ENCODE measurements around the gene ALB. TPM values are rescaled to one million over a fixed set of nuclear protein-coding genes. Genes with fewer than 3 reads are reported as not detected.

Gene ALB
- total RNA-seq, 1 experiment from 2014 or later: not detected

DNA sequence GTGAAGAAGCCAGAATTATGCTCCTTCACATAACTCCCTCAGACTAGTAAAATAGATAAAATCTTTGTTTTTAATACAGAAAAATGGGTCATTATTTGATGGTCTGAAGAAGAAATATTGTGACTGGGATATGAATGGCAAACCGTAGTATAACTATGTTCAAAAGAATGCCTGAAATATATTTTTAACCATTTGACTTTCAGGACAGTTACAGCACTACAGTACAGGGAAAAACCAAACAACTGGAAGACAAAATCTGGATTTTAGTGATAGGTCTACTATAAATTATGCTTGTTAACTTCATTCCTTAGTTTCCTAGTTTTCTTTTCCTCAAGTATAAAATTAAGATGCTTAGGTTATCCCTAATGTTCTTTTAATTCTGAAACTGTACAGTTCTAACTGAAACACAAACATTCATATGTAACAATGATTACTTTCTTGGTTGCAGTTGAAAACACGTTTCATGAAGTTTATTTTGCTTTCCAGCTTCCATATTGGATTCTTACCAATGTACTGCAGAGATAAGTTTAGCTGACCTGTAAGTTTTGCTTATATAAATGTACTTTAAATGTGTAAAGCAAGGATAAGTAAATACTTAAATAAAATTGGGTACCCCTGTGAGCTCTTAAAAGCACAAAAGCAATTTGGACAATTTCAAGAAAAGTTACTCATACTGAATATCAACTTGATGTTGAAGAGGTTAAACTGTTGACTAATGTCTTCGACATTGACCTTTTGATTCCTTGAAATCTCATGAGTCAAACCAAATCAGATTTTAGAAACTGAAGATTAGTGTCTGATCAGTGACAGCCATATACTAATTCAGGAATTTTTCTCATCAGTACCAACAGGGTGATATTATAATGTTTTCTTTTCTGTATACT is 32.8 kb downstream of the ALB start:
- no TSS peak for BruUV-seq (replicated peaks)
- H3K36me3 Mint-ChIP-seq (ENCODE audit: insufficient read depth, unreplicated experiment): no peaks in the 10 kb centered on the region
- intact Hi-C loops (cut with micrococcal nuclease; ENCODE audit: unreplicated experiment): no loop called here
- TF ChIP-seq, protein P1, sequence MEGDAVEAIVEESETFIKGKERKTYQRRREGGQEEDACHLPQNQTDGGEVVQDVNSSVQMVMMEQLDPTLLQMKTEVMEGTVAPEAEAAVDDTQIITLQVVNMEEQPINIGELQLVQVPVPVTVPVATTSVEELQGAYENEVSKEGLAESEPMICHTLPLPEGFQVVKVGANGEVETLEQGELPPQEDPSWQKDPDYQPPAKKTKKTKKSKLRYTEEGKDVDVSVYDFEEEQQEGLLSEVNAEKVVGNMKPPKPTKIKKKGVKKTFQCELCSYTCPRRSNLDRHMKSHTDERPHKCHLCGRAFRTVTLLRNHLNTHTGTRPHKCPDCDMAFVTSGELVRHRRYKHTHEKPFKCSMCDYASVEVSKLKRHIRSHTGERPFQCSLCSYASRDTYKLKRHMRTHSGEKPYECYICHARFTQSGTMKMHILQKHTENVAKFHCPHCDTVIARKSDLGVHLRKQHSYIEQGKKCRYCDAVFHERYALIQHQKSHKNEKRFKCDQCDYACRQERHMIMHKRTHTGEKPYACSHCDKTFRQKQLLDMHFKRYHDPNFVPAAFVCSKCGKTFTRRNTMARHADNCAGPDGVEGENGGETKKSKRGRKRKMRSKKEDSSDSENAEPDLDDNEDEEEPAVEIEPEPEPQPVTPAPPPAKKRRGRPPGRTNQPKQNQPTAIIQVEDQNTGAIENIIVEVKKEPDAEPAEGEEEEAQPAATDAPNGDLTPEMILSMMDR (IDR thresholded peaks at IDR 0.05; ENCODE audit: unreplicated experiment): no peak
- CTCF ChIA-PET: no interaction called here
- peaks cover 14% of the 10 kb centered on the region for H3K4me1 Mint-ChIP-seq (ENCODE audit: low read depth, unreplicated experiment)
- no peaks in the 10 kb centered on the region for H3K27me3 Mint-ChIP-seq (ENCODE audit: unreplicated experiment)
- no peak overlapping the region for H3K4me3 Mint-ChIP-seq (ENCODE audit: low read depth, unreplicated experiment)
- H3K27ac Mint-ChIP-seq (ENCODE audit: unreplicated experiment): no peak overlapping the region
- no peak for DNase-seq
- H3K9me3 Mint-ChIP-seq (ENCODE audit: low read depth, unreplicated experiment): no peaks in the 10 kb centered on the region

DNA sequence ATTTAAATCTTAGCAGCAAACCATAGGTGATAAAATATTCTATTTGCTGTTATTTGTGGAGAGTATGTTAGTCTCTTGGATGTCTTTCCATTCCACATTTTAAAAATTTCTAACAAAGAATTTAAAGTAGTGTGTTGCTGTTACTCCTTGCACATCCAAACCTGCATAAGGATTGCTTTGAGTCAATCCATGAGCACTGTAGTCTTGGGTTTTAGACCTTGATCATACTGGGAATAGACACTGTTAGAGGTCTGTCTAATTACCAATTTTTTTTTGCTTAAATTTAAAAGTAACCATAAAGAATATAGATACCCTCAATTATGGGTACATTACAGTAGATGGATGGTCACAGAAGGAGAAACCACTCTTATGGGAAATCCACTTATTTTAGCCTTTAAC is 33.5 kb downstream of the ALB start:
- no TSS peak for BruUV-seq (replicated peaks)
- no peak for DNase-seq
- Mint-ChIP-seq H3K9me3 (ENCODE audit: low read depth, unreplicated experiment) (no peaks in the 10 kb centered on the region), H3K36me3 (ENCODE audit: insufficient read depth, unreplicated experiment) (no peaks in the 10 kb centered on the region), H3K4me1 (ENCODE audit: low read depth, unreplicated experiment) (peaks cover 10% of the 10 kb centered on the region), H3K4me3 (ENCODE audit: low read depth, unreplicated experiment) (no peak overlapping the region), H3K27me3 (ENCODE audit: unreplicated experiment) (no peaks in the 10 kb centered on the region), H3K27ac (ENCODE audit: unreplicated experiment) (no peak overlapping the region)
- intact Hi-C loops (cut with micrococcal nuclease; ENCODE audit: unreplicated experiment): no loop called here
- TF ChIP-seq, protein P1 (IDR thresholded peaks at IDR 0.05; ENCODE audit: unreplicated experiment): no peak
- CTCF ChIA-PET: no interaction called here

GRCh38 chr4:73438048-73438447 is 34.0 kb downstream of the ALB start:
- BruUV-seq (replicated peaks): no TSS peak
- Mint-ChIP-seq H3K4me3 (ENCODE audit: low read depth, unreplicated experiment) (no peak overlapping the region), H3K9me3 (ENCODE audit: low read depth, unreplicated experiment) (no peaks in the 10 kb centered on the region), H3K27ac (ENCODE audit: unreplicated experiment) (no peak overlapping the region), H3K27me3 (ENCODE audit: unreplicated experiment) (no peaks in the 10 kb centered on the region), H3K36me3 (ENCODE audit: insufficient read depth, unreplicated experiment) (no peaks in the 10 kb centered on the region), H3K4me1 (ENCODE audit: low read depth, unreplicated experiment) (peaks cover 5% of the 10 kb centered on the region)
- TF ChIP-seq, protein P1 (IDR thresholded peaks at IDR 0.05; ENCODE audit: unreplicated experiment): no peak
- intact Hi-C loops (cut with micrococcal nuclease; ENCODE audit: unreplicated experiment): no loop called here
- no peak for DNase-seq
- CTCF ChIA-PET: no interaction called here

- H3K27ac Mint-ChIP-seq (ENCODE audit: unreplicated experiment): no peak overlapping the region
- CTCF ChIA-PET: no interaction called here
- no peaks in the 10 kb centered on the region for H3K36me3 Mint-ChIP-seq (ENCODE audit: insufficient read depth, unreplicated experiment)
- TF ChIP-seq, protein P1 (IDR thresholded peaks at IDR 0.05; ENCODE audit: unreplicated experiment): no peak
- no TSS peak for BruUV-seq (replicated peaks)
- no peaks in the 10 kb centered on the region for H3K27me3 Mint-ChIP-seq (ENCODE audit: unreplicated experiment)
- no peak overlapping the region for H3K4me3 Mint-ChIP-seq (ENCODE audit: low read depth, unreplicated experiment)
- DNase-seq: no peak
- intact Hi-C loops (cut with micrococcal nuclease; ENCODE audit: unreplicated experiment): no loop called here
- no peaks in the 10 kb centered on the region for H3K4me1 Mint-ChIP-seq (ENCODE audit: low read depth, unreplicated experiment)
- no peaks in the 10 kb centered on the region for H3K9me3 Mint-ChIP-seq (ENCODE audit: low read depth, unreplicated experiment)
Observed at GRCh38 chr4:73438582-73439215, 34.6 kb downstream of the ALB start.

Data from Calu3 (cell line).